GM10266 (cell line): Measurements from ENCODE around the gene PEPD.

ENCODE experiments used
- DNase-seq: peaks from one replicate; pipeline ENCODE4 v3.0.0; 2012; ENCODE audit errors: extremely low spot score
- TF ChIP-seq, protein P1 (sequence below): IDR thresholded peaks from 2 replicates; pipeline ENCODE4 v1.5.1; 2012; ENCODE audit warnings: mild to moderate bottlenecking, low read depth; ENCODE audit not compliant: control insufficient read depth, insufficient read depth; ENCODE audit errors: missing control alignments

The PEPD gene

DNA sequence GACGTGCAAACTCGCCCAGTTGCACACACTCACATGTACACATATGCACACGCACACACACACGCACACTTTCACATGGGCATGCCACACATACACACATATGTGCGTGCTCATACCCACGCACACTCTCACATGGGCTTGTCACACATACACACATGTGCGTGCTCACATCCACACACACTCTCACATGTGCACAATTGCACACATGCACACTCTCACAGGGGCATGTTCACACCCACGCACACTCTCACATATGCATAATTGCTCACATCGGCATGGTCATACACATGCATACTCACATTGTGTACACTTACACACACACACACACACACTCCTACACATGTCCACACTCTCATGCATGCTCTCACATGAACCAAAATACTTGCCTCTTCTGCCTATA, 32.8 kb upstream of the PEPD start:
- TF ChIP-seq, protein P1, sequence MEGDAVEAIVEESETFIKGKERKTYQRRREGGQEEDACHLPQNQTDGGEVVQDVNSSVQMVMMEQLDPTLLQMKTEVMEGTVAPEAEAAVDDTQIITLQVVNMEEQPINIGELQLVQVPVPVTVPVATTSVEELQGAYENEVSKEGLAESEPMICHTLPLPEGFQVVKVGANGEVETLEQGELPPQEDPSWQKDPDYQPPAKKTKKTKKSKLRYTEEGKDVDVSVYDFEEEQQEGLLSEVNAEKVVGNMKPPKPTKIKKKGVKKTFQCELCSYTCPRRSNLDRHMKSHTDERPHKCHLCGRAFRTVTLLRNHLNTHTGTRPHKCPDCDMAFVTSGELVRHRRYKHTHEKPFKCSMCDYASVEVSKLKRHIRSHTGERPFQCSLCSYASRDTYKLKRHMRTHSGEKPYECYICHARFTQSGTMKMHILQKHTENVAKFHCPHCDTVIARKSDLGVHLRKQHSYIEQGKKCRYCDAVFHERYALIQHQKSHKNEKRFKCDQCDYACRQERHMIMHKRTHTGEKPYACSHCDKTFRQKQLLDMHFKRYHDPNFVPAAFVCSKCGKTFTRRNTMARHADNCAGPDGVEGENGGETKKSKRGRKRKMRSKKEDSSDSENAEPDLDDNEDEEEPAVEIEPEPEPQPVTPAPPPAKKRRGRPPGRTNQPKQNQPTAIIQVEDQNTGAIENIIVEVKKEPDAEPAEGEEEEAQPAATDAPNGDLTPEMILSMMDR, result no peak
- DNase-seq, result no peak

DNA sequence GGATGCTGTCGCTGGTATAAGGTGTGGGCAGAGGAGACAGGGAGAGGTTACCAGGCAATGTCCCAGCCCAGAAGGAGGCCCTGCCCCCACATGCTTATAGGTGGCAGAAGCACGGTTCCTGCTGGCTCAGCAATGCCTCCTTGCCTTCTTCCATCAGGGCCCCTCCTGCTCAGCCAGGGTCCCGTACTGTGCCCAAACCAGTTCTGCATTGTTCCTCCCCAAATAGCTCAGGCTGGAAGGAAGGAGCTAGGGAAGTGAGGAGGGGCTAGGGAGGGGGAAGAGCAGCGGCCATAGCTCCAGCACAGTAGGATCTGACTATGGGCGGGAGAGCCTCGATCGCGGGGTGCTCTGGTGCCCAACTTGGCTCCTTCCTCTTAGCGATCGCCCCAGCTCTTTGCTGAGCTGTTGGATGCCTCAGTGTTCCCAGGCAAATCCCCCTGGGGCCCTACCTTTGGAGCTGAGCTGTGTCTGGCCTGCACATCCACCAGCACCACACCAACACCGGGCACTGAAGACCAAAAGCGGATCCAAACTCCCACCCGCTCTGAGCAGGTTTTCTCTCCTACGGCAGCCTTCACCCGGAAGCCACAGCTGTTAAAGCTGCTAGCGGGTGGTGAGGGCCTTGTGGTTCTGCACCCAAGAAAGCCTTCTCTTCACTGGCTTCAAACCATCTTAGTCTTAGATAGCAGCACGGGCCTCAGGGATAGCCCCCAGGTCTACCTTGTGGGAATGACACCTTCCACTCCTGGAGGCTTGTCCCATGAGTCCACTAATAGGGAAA, 32.1 kb upstream of the PEPD start:
- DNase-seq, result no peak
- TF ChIP-seq, protein P1, result no peak

DNA sequence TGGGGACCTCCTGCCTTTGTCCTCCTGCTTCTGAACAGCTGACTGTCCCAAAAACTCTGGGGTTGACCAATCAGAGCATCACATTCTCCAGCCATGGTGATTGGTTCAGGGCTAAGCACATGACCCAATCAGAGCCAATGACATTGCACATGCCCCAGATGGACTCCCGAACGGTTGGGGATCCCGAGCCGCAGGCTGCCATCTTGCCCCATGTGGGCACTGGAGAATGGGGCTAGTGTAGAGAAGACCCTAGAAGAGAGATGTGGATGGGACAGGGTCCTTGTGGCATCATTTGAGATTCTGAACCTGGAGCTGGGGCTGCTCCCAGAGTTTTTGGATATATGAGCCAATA, 31.3 kb upstream of the PEPD start:
- no peak for DNase-seq

DNA sequence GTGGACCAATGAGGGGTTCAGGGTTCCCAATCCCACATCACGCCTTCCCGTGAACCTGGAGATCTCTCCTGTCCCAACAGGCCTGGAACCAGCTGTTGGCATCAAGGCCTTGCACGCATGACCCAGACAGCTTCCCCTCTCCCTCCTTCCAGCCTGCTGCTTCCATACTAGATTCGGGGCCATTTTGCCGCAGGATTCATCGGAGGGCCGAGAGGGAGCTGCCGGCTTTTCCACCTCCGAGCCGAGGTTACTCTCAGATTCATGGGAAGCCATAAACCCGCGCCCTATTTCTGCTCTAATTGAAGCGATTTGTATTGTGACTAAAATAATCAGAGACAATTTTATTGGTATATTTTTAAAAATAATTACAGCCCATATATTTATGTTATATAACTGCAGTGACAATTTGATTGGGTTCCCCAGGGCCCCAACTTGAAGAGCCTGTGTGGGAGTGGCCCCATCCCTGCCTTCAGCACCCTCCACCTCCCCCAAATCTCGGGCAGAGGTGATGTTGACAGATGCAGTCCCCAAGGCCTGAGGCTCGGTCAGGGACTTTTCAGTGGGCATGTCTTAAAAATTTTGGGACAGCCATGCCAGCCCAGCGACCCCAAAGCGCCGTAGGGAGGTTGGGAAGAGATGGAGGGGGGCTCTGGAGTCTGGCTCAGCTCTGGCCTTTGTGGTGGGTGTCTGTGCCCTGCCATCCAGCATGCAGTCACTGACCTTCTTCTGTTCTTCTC, 30.8 kb upstream of the PEPD start:
- TF ChIP-seq, protein P1, result no peak
- DNase-seq, result no peak

More for the DNA sequence above, 31.3 kb upstream of the PEPD start:
- TF ChIP-seq, protein P1, result no peak

DNA sequence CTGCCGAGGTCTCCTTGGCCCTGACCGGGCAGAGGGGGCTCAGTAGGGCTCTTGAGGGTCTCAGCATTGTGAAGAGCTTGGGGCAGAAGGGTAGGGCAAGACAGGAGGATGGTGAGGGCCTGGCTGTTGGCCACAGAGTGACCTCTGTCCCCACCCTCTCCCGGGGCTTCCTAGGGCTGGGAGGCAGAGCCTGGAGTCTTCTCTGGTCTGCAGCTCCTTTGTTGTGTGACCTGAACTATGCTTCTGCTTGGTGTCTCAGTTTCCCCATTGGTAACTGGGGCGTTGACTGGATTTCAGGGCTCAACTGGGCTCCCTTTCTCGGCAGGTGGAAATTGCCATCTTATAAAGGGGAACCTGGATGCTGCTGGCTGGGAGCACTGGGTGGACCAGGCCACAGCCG, 30.1 kb upstream of the PEPD start:
- DNase-seq, result no peak
- TF ChIP-seq, protein P1, result no peak

DNA sequence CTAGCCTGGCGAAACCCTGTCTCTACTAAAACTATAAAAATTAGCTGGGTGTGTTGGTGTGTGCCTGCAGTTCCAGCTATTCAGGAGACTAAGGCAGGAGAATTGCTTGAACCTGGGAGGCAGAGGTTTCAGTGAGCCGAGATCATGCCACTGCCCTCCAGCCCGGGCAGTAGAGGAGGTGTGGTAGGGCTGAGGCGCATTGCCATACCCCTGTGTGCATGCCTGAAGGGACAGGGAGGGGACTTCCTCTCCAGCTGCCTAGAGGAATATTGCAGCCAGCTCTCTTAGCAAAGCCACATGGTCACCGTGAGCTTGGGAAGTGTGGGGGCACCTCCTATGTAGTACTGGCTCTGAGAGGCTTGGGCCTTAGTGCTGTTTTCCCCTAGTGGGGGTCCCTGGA, 29.2 kb upstream of the PEPD start:
- no peak for DNase-seq
- TF ChIP-seq, protein P1, result no peak

DNA sequence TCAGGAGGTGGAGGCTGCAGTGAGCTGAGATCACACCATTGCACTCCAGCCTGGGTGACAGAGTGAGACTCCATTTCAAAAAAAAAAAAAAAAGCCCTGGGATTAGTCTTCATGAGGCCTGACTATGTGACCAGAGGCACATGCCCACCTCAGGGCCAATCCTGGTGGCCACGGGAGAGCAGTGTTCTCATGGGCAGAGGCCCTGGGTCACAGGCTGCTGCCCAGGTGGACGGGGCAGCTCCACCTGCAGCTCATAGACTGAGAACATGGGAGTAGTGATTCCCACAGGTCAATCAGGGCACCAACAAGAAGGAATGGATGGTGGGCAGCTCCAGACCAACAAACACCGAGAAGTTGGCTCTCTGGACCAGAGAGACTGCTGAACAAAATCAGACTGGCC, 26.1 kb upstream of the PEPD start:
- DNase-seq, result no peak
- TF ChIP-seq, protein P1, result no peak
